SK-N-SH (cell line): ENCODE measurements around the gene ST7.

Experiments
- EP300 ChIP-seq, 2 experiments: IDR thresholded peaks; 2 replicates each; pipeline versions ENCODE4 v1.4.0 to v1.6.1; 2012; ENCODE audit warnings: borderline replicate concordance in 1 of 2, low read depth in 1 of 2, low read length in 1 of 2
- NRF1 ChIP-seq: IDR thresholded peaks from 2 replicates; pipeline ENCODE4 v1.6.1; 2012; ENCODE audit warnings: low read depth, mild to moderate bottlenecking, low read length
- SMC3 ChIP-seq: IDR thresholded peaks from 2 replicates; pipeline ENCODE4 v1.6.1; 2012; ENCODE audit warnings: low read depth, low read length, improper control_type of control experiment
- TEAD4 ChIP-seq: IDR thresholded peaks from 2 replicates; pipeline ENCODE4 v1.4.0; 2012; ENCODE audit warnings: mild to moderate bottlenecking, borderline replicate concordance; ENCODE audit not compliant: insufficient read depth
- TF ChIP-seq, protein P1 (sequence below): fragments of 150-350 bp; IDR thresholded peaks from 2 replicates; pipeline ENCODE4 v1.6.1; 2017; ENCODE audit warnings: antibody characterized with exemption, low read length, low read depth, borderline replicate concordance
- TF ChIP-seq, protein P2 (sequence below): IDR thresholded peaks from 2 replicates; pipeline ENCODE4 v1.4.0; 2012; ENCODE audit warnings: low read depth, borderline replicate concordance
- TF ChIP-seq, protein P3 (sequence below): fragments of 200-600 bp; sonication (generic); IDR thresholded peaks from 2 replicates; pipeline ENCODE4 v1.6.1; 2017; ENCODE audit warnings: antibody characterized with exemption, mild to moderate bottlenecking, moderate library complexity

DNA sequence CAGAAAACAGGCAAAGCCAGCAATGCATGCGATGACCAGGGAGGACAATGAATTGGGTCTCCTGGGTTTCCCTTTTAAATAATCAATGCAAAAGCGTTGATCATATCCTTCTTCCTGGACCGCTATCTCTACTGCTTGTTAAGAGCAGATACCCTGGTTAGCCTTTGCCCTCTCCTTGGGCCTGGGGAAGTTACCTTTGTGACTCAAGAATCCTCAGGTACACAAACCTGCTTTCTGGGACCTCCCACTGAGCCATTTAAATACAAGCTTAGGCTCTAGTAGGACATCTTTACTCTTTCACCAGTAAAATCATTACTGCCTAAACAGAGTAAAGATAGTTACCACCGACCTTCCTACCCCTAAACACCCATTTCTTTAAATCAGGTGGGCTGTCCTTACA lies 195.7 kb downstream of the ST7 start:
- TF ChIP-seq SMC3 = no peak
- TF ChIP-seq, protein P1, sequence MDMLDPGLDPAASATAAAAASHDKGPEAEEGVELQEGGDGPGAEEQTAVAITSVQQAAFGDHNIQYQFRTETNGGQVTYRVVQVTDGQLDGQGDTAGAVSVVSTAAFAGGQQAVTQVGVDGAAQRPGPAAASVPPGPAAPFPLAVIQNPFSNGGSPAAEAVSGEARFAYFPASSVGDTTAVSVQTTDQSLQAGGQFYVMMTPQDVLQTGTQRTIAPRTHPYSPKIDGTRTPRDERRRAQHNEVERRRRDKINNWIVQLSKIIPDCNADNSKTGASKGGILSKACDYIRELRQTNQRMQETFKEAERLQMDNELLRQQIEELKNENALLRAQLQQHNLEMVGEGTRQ = no peak
- TF ChIP-seq, protein P2, sequence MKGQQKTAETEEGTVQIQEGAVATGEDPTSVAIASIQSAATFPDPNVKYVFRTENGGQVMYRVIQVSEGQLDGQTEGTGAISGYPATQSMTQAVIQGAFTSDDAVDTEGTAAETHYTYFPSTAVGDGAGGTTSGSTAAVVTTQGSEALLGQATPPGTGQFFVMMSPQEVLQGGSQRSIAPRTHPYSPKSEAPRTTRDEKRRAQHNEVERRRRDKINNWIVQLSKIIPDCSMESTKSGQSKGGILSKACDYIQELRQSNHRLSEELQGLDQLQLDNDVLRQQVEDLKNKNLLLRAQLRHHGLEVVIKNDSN = no peak
- no peak for TF ChIP-seq NRF1
- TF ChIP-seq, protein P3, sequence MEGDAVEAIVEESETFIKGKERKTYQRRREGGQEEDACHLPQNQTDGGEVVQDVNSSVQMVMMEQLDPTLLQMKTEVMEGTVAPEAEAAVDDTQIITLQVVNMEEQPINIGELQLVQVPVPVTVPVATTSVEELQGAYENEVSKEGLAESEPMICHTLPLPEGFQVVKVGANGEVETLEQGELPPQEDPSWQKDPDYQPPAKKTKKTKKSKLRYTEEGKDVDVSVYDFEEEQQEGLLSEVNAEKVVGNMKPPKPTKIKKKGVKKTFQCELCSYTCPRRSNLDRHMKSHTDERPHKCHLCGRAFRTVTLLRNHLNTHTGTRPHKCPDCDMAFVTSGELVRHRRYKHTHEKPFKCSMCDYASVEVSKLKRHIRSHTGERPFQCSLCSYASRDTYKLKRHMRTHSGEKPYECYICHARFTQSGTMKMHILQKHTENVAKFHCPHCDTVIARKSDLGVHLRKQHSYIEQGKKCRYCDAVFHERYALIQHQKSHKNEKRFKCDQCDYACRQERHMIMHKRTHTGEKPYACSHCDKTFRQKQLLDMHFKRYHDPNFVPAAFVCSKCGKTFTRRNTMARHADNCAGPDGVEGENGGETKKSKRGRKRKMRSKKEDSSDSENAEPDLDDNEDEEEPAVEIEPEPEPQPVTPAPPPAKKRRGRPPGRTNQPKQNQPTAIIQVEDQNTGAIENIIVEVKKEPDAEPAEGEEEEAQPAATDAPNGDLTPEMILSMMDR = no peak
- TF ChIP-seq TEAD4 = no peak
- no peak for TF ChIP-seq EP300 (IDR thresholded peaks at IDR 0.05; ENCODE audit: borderline replicate concordance in 1 of 2, low read depth in 1 of 2, low read length in 1 of 2)
